ENCODE data around the gene TRIP13.
"Not testable (repeated sequence)": the region's sequence is repeated elsewhere in the genome, so short reads cannot be mapped to it uniquely, and the experiment has no call there.

Gene TRIP13, protein sequence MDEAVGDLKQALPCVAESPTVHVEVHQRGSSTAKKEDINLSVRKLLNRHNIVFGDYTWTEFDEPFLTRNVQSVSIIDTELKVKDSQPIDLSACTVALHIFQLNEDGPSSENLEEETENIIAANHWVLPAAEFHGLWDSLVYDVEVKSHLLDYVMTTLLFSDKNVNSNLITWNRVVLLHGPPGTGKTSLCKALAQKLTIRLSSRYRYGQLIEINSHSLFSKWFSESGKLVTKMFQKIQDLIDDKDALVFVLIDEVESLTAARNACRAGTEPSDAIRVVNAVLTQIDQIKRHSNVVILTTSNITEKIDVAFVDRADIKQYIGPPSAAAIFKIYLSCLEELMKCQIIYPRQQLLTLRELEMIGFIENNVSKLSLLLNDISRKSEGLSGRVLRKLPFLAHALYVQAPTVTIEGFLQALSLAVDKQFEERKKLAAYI

DNA sequence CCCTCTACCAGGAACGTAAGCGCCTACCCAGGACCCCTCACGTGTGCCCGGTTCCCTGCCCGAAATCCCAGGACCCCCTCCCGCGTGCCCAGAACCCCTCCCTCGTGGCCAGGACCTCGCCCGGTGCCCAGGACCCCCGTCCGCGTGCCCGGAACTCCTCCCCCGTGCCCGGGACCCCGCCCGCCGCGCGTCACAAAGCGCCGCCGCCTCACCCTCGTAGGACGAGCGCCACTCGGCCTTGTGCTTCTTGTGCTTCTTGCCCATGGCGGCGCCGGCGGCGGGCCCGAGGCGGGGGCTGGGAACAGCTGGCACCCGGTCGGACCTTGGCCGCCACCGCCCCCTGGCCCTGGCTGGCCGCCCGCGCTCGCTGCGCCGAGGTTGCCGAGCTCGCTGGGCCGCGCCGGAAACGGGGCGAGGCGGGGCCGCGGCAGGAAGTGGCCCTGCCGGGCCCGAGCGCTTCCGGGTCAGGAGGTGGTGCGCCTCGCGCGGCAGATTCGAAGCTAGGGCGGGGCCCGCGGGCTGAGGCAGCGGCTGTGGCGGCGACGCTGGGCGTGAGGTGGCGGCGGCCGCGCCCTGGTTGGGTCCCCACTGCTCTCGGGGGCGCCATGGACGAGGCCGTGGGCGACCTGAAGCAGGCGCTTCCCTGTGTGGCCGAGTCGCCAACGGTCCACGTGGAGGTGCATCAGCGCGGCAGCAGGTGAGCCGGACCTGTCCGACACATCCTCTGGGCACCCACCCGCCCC lies at the start of gene TRIP13, which contains the start of gene BRD9:
Gene TRIP13 (plus strand): TSS at position 491 of the 743 bp plus-strand sequence. CDS start 115 bp downstream, at position 606.
Gene BRD9 (minus strand): TSS at position 408 of the 743 bp plus-strand sequence. CDS start 144 bp downstream, at position 264.
- peak in 1 of 2 experiments; percentile 21 for DNase-seq

- not testable (repeated sequence) for DNase-seq
Measured at GRCh38 chr5:843371-843770, 49.3 kb upstream of the TRIP13 start.

DNA sequence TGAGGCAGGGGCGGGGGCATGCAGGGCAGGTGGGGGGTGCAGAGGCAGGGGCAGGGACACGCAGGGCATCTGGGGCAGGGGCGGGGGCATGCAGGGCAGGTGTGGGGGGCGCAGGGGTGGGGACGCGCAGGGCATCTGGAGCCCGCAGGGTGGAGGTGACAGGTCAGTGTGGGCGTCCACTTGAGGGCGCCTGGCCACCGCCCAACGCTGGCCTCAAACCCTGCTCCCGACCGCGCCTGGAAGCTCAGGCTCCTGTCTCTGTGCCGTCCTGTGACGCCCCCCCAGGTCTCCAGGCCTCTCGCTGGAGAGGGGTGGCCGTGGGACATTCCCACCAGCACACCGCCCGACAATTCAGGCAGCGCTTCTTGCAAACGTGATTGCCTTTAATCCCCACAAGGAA lies 48.8 kb upstream of the TRIP13 start:
- not testable (repeated sequence) for DNase-seq

GRCh38 chr5:844426-844825 lies 48.3 kb upstream of the TRIP13 start:
- DNase-seq = not testable (repeated sequence)

DNA sequence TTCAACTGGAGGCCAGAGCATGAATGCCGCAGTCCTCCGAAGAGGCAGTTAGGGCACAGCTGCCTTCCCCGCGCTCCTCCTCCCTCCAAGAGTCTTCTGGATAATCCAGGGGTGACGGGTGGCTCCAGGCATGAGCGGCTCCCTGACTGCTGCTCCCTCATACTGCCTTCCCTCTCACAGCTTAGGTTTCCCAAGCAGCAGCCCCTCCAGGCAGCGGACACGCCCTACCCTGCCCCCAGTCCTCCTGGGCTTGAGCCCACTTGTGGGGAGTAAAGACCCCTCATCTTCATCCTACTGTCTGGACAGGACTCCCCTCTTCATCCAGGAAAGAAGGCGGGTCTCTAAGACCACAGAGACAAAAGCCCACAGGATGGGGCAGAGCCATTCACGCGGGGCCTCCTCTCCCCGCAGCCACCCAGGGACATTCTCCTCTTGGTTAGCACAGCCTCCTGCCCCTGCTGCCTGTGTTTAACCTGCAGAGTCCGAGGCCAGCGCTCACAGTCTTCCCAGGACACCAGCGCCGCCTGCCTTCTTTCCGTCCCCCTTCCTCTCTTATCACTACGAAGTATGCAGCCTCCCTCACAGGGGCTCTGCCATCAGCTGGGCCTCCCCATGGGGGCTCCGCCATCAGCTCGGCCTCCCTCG lies 47.5 kb upstream of the TRIP13 start:
- DNase-seq = not testable (repeated sequence)

DNA sequence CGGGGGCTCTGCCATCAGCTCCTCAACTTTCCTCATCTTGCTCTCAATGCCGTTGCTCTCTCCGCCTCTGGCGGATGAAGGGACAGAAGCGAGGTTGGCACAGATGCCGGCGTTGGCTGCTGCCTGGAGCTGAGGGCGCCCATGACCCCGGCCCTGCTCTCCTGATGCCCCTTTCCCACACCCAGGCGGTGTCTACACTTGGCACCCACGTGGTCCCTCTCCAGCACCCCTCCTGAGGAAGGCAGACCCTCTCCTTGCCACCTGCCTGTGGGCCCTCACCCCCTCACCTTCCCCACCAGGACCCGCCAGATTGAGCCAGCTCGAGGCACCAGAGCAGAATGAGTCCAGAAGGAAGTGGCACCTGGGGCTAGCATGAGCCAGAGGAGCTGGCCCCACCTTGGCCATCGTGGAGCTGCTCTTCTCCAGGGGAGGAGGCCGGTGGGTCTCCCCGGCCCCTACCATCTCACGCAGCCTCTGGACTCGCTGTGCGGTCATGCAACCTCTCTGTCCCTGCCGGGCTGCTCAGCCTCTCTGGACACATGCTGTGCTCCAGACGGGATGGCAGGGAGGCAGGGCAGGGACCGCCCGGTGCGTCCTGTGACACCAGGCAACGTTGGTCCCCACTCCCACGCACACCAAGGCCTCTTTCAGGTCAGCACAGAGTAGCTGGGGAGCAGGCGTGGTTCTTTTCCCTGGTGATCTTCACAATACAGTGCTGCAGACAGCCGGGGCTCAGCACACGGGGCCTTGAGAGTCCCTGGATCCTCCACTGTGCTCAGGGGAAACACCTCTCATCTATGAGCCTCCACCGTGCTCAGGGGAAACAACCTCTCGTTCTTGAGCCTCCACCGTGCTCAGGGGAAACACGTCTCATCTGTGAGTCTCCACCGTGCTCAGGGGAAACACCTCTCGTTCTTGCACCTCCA lies 46.7 kb upstream of the TRIP13 start:
- DNase-seq = not testable (repeated sequence)

DNA sequence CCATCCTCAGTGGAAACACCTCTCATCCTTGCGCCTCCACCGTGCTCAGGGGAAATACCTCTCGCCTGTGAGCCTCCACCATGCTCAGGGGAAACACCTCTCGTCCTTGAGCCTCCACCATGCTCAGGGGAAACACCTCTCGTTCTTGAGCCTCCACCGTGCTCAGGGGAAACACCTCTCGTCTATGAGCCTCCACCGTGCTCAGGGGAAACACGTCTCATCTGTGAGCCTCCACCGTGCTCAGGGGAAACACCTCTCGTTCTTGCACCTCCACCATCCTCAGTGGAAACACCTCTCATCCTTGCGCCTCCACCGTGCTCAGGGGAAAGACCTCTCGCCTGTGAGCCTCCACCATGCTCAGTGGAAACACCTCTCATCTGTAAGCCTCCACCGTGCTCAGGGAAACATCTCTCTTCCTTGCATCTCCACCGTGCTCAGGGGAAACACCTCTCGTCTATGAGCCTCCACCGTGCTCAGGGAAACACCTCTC lies 46.0 kb upstream of the TRIP13 start:
- DNase-seq = not testable (repeated sequence)

DNA sequence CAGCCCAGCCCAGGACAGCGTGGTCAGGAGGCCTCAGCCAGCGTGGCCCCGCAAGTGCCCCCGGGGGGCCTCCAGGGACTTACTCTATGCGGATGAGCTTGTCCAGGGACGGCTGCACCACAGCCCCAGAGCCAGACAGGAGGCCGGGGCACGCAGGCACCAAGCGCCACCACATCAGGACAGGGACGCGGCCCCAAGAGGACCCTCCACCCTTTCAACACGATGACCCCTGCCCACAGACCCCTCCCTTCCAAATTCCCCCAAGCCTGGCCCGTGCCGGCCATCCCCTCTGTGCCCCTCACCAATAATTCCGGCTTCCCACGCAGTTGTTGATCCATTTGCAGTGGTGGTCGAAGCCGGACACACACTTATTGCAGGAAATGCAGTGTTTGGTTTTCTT lies 45.5 kb upstream of the TRIP13 start:
- DNase-seq = not testable (repeated sequence)

GRCh38 chr5:847736-848135 lies 44.9 kb upstream of the TRIP13 start:
- DNase-seq = not testable (repeated sequence)

DNA sequence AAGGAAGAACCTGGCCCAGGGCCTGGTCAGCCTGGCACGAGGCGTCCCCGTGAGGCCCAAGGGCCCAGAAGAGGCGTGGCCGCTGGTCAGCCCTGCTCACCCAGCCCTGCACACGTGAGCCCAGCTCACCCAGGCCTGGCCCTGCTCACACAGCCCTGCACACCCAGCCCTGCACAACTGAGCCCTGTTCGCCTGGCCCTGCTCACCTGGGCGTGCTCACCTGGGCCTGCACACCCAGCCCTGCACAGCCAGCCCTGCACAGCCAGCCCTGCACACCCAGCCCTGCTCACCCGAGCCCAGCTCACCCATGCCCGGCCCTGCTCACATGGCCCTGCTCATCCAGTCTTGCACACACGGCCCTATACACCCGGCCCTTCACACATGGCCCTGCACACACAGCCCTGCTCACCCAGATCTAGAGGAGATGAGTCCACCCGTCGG lies 44.0 kb upstream of the TRIP13 start:
- no peak for DNase-seq

DNA sequence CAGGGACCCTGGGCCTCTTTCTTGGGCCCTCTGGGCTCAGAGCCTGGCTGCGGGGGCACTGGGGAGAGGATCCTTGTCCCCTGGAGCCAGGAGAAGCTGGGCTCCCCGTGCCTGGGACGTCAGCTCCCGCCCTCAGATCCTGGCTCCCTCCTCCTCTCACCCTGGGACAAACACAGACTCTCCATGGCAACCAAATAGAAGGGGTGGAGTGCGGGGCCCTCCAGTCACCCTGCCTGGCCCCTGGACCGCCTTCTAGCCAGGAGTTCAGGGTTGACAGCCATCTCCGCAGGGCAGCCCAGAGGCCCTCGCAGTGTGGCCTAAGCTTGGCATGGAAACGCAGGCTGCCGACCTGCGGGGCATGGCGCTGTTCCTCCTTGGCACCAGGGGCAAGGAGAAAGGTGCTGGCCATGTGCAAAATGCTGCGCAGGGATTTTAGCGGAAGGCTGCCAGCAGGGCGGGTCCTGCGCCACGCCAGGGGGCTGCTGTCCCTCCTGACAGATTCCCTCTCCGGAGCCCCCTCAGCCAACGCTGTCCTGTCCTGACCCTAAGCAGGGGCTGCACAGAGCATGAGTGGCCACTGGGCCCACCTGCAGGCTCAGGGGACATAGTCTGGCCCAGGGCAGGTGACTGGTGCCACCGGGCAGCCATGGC lies 42.9 kb upstream of the TRIP13 start:
- DNase-seq = no peak

DNA sequence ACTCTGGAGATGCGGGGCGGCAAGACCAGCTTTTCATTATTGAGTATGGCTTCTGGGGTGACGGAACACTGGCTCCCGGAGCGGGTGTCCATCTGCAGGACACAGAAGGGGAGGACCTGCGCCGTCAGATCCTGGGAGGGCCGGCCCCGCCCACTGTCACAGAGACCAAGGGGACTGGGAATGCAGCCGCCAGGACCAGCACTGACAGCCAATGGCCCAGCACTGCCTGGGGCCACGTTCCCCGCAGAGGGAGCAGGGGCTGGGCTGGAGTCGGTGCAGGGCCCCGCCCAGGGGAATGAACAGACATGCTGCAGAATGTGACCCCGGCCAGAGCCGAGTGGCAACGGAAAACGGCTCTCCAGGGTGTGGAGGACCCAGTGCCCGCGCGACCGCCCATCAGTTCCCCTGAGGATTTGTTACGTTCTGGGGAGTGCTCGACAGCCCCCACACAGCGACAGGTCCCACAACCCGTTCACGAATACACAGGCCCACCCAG lies 42.1 kb upstream of the TRIP13 start, which contains the start of gene ZDHHC11:
Gene ZDHHC11 (minus strand): TSS at position 476 of the 496 bp plus-strand sequence. CDS start 384 bp downstream, at position 92.
- no peak for DNase-seq

DNA sequence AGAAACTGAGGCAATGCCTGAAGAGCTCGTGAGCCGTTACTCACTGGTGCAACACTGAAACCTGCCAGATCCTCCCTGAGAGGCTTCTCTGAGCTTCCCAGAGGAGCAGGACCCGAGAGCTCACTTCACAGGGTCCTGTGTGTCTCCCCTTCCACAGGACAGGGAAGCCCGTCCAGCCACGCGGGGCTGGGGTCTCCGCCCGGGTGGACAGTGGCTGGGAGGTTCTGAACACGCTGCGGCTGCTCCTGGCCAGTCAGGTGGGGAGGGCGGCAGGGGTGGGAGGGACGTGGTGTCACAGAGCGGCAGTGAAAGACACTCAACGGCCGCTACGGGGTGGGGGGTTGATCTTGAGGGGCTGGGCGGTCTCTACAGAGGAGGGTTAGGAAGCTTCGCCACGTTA lies 41.6 kb upstream of the TRIP13 start:
- no peak for DNase-seq

DNA sequence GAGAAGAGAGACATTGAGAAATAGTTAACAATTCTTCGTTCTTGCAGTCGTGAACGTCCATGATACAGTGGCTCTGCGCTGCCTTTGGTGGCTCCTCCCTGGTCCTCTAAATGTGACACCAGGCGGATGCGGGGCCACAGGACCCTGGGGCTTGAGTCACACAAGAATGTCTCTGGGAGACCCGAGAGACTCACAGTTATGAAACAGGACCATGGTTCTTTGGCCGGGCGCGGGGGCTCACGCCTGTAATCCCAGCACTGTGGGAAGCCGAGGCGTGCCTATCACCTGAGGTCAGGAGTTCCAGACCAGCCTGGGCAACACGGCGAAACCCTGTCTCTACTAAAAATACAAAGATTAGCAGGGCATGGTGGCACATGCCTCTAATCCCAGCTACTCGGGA lies 41.1 kb upstream of the TRIP13 start:
- DNase-seq = no peak

DNA sequence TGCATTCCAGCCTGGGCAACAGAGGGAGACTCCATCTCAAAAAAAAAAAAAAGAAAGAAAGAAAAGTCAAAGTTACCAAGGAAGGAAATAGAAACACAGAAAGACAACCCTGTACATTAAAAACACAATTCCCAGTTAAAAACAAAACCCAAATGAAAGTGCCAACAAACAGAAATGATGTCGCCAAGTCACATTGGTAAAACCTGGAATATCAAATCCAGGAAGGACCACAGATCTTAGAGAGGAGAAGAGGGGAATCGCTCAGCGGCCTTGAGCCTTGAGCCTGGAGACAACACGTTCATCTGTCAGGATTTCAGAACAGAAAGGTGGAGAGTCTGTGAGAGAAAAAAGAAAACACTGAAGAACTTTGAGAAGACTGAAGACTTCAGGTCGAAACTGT lies 40.7 kb upstream of the TRIP13 start:
- no peak for DNase-seq

DNA sequence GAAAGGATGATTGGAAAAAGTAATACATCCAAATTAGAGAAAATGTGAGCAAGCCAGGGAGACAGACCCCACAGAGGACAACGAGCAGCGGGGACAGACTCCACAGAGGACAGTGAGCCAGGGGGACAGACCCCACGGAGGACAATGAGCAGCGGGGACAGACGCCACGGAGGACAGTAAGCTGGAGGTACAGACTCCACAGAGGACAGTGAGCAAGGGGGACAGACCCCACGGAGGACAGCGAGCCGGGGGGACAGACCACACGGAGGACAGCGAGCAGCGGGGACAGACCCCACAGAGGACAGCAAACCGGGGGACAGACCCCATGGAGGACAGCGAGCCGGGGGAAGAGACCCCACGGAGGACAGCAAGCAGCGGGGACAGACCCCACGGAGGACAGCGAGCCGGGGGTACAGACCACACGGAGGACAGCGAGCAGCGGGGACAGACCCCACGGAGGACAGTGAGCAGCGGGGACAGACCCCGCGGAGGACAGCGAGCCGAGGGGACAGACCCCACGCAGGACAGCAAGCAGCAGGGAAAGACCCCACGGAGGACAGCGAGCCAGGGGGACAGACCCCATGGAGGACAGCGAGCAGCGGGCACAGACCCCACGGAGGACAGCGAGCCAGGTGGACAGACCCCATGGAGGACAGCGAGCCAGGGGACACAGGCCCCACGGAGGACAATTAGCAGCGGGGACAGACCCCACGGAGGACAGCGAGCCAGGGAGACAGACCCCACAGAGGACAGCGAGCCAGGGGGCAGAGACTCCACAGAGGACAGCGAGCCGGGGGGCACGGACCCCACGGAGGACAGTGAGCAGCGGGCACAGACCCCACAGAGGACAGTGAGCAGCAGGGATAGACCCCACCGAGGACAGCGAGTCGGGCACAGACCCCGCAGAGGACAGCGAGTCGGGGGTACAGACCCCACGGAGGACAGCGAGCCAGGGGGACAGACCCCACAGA lies 40.0 kb upstream of the TRIP13 start:
- no peak for DNase-seq

DNA sequence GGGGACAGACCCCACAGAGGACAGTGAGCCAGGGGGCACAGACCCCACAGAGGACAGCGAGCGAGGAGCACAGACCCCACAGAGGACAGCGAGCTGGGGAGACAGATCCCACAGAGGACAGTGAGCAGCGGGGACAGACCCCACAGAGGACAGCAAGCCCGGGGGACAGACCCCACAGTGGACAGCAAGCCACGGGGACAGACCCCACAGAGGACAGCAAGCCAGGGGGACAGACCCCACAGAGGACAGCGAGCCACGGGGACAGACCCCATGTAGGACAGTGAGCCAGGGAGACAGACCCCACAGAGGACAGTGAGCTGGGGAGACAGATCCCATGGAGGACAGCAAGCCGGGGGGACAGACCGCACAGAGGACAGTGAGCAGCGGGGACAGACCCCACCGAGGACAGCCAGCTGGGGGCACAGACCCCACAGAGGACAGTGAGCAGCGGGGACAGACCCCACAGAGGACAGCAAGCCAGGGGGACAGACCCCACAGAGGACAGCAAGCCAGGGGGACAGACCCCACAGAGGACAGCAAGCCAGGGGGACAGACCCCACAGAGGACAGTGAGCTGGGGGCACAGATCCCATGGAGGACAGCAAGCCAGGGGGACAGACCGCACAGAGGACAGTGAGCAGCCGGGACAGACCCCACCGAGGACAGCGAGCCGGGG lies 39.1 kb upstream of the TRIP13 start:
- not testable (repeated sequence) for DNase-seq

DNA sequence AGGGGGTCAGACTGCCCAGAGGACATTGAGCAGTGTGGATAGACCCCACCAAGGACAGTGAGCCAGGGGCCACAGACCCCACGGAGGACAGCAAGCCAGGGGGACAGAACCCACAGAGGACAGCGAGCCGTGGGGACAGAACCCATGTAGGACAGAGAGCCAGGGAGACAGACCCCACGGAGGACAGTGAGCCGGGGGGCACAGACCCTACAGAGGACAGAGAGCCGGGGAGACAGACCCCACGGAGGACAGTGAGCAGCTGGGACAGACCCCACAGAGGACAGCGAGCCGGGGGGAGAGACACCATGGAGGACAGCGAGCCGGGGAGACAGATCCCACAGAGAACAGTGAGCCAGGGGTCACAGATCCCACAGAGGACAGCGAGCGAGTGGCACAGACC lies 38.5 kb upstream of the TRIP13 start:
- DNase-seq = no peak
